WTC11 (cell line): ENCODE results near the gene RPTOR. TPM values are rescaled to one million over a fixed set of nuclear protein-coding genes. Genes with fewer than 3 reads are reported as not detected.

ENCODE experiments used
- ATAC-seq: fragments of 200-7000 bp; cut with Tn5 transposase; 2 replicates; pipeline ENCODE4 v1.10.0; 2021; ENCODE audit warnings: mild to moderate bottlenecking, moderate library complexity
- CTCF ChIA-PET: fragments of 300-600 bp; sonication (Branson Sonifier 250); formaldehyde crosslinking; loops from one replicate; lab custom pipeline; 2021; ENCODE audit warnings: antibody characterized with exemption; lab: Charles Lee
- POLR2A ChIA-PET: fragments of 350-600 bp; sonication (Branson Sonifier 250); formaldehyde crosslinking; loops from one replicate; lab custom pipeline; 2021; ENCODE audit warnings: antibody characterized with exemption; lab: Charles Lee
- DNase-seq: peaks from one replicate; pipeline ENCODE4 v3.0.0; 2021; ENCODE audit warnings: low spot score
- H3K27ac Mint-ChIP-seq: 2 replicates; pipeline ENCODE4 v1.8.0; 2021; ENCODE audit warnings: mixed read lengths
- H3K27me3 Mint-ChIP-seq: 2 replicates; pipeline ENCODE4 v1.8.0; 2021; ENCODE audit warnings: low read depth, mild to moderate bottlenecking, moderate library complexity, mixed read lengths
- H3K36me3 Mint-ChIP-seq: 2 replicates; pipeline ENCODE4 v1.8.0; 2021; ENCODE audit warnings: mixed read lengths
- H3K4me1 Mint-ChIP-seq: 2 replicates; pipeline ENCODE4 v1.8.0; 2022; ENCODE audit warnings: mixed read lengths
- H3K4me3 Mint-ChIP-seq: 2 replicates; pipeline ENCODE4 v1.8.0; 2021; ENCODE audit warnings: mild to moderate bottlenecking, moderate library complexity, mixed read lengths
- H3K9me3 Mint-ChIP-seq: 2 replicates; pipeline ENCODE4 v1.8.0; 2021; ENCODE audit warnings: mixed read lengths
- ATF1 ChIP-seq: sonication (generic); formaldehyde crosslinking; IDR thresholded peaks from 2 replicates; pipeline ENCODE4 v1.8.1; 2023; ENCODE audit warnings: mild to moderate bottlenecking, moderate library complexity, missing genetic modification reagents
- CBFB ChIP-seq: sonication (generic); formaldehyde crosslinking; IDR thresholded peaks from 2 replicates; pipeline ENCODE4 v1.8.1; 2022; ENCODE audit warnings: mild to moderate bottlenecking, low read depth, missing genetic modification reagents
- E2F1 ChIP-seq: sonication (generic); formaldehyde crosslinking; IDR thresholded peaks from 2 replicates; pipeline ENCODE4 v1.8.0; 2022; ENCODE audit warnings: mild to moderate bottlenecking, missing genetic modification reagents
- ELF4 ChIP-seq: sonication (generic); formaldehyde crosslinking; IDR thresholded peaks from 2 replicates; pipeline ENCODE4 v1.8.1; 2022; ENCODE audit warnings: low read depth, mild to moderate bottlenecking, moderate library complexity, missing genetic modification reagents
- EMX1 ChIP-seq: fragments of 250-450 bp; sonication (Bioruptor Pico); IDR thresholded peaks from 2 replicates; pipeline ENCODE4 v1.8.0; 2021; ENCODE audit warnings: mild to moderate bottlenecking
- FOXJ3 ChIP-seq: sonication (generic); formaldehyde crosslinking; IDR thresholded peaks from 2 replicates; pipeline ENCODE4 v1.9.0; 2021; ENCODE audit warnings: missing genetic modification reagents, mild to moderate bottlenecking, borderline replicate concordance
- FOXP1 ChIP-seq: sonication (generic); formaldehyde crosslinking; IDR thresholded peaks from 2 replicates; pipeline ENCODE4 v1.8.0; 2022; ENCODE audit warnings: missing genetic modification reagents, mild to moderate bottlenecking, moderate library complexity, borderline replicate concordance
- GABPB1 ChIP-seq: sonication (generic); formaldehyde crosslinking; IDR thresholded peaks from 2 replicates; pipeline ENCODE4 v1.8.1; 2023; ENCODE audit warnings: mild to moderate bottlenecking, missing genetic modification reagents
- GTF2I ChIP-seq: fragments of 250-450 bp; sonication (Bioruptor Pico); conservative IDR thresholded peaks from 2 replicates; pipeline ENCODE4 v1.4.0; 2021; ENCODE audit warnings: mild to moderate bottlenecking
- HMGXB4 ChIP-seq: sonication (generic); formaldehyde crosslinking; IDR thresholded peaks from 2 replicates; pipeline ENCODE4 v1.8.1; 2023; ENCODE audit warnings: mild to moderate bottlenecking, moderate library complexity, missing genetic modification reagents
- MLX ChIP-seq: sonication (generic); formaldehyde crosslinking; IDR thresholded peaks from 2 replicates; pipeline ENCODE4 v1.8.1; 2023; ENCODE audit warnings: mild to moderate bottlenecking, missing genetic modification reagents, moderate library complexity
- NFATC4 ChIP-seq: fragments of 250-450 bp; sonication (Bioruptor Pico); IDR thresholded peaks from 2 replicates; pipeline ENCODE4 v1.9.0; 2021; ENCODE audit warnings: mild to moderate bottlenecking
- NFE2L1 ChIP-seq: sonication (generic); formaldehyde crosslinking; IDR thresholded peaks from 2 replicates; pipeline ENCODE4 v1.8.1; 2023; ENCODE audit warnings: missing genetic modification reagents
- NFYB ChIP-seq: sonication (generic); formaldehyde crosslinking; conservative IDR thresholded peaks from 2 replicates; pipeline ENCODE4 v1.8.0; 2022; ENCODE audit warnings: low read depth, missing genetic modification reagents
- RELA ChIP-seq: sonication (generic); formaldehyde crosslinking; IDR thresholded peaks from 2 replicates; pipeline ENCODE4 v1.8.1; 2022; ENCODE audit warnings: missing genetic modification reagents, mild to moderate bottlenecking, borderline replicate concordance
- SP1 ChIP-seq: sonication (generic); formaldehyde crosslinking; conservative IDR thresholded peaks from 2 replicates; pipeline ENCODE4 v1.8.1; 2022; ENCODE audit warnings: missing genetic modification reagents
- STAT6 ChIP-seq: sonication (generic); formaldehyde crosslinking; conservative IDR thresholded peaks from 2 replicates; pipeline ENCODE4 v1.8.1; 2023; ENCODE audit warnings: mild to moderate bottlenecking, low read depth, missing genetic modification reagents, moderate library complexity
- TEAD1 ChIP-seq: sonication (generic); formaldehyde crosslinking; IDR thresholded peaks from 2 replicates; pipeline ENCODE4 v1.8.0; 2022; ENCODE audit warnings: mild to moderate bottlenecking, missing genetic modification reagents
- TP53 ChIP-seq: sonication (generic); formaldehyde crosslinking; IDR thresholded peaks from 2 replicates; pipeline ENCODE4 v1.8.1; 2023; ENCODE audit warnings: mild to moderate bottlenecking, missing genetic modification reagents
- ZMAT4 ChIP-seq: fragments of 250-450 bp; sonication (Bioruptor Pico); IDR thresholded peaks from 2 replicates; pipeline ENCODE4 v1.9.0; 2021; ENCODE audit warnings: mild to moderate bottlenecking
- ZNF121 ChIP-seq: sonication (generic); formaldehyde crosslinking; IDR thresholded peaks from 2 replicates; pipeline ENCODE4 v1.8.0; 2023; ENCODE audit warnings: missing genetic modification reagents
- ZNF138 ChIP-seq: sonication (generic); formaldehyde crosslinking; conservative IDR thresholded peaks from 2 replicates; pipeline ENCODE4 v1.8.1; 2022; ENCODE audit warnings: mild to moderate bottlenecking, moderate library complexity, missing genetic modification reagents
- ZNF263 ChIP-seq: sonication (generic); formaldehyde crosslinking; IDR thresholded peaks from 2 replicates; pipeline ENCODE4 v1.8.1; 2022; ENCODE audit warnings: low read depth, mild to moderate bottlenecking, moderate library complexity, missing genetic modification reagents
- total RNA-seq: library from RNA; stranded (reverse); gene quantifications from 3 replicates; pipeline ENCODE4 v1.2.3, GENCODE V29; 2021

RPTOR gene
- total RNA-seq, 1 experiment from 2014 or later: 41.0 TPM

GRCh38 chr17:80673152-80673920, 128.7 kb downstream of the RPTOR start:
- H3K27me3 Mint-ChIP-seq: no peaks in the 10 kb centered on the region
- DNase-seq: no peak
- H3K4me1 Mint-ChIP-seq: peaks cover 38% of the 10 kb centered on the region
- no peak for ATAC-seq
- ChIA-PET POLR2A (no interaction called here), CTCF (interaction anchor here (0.5 kb wide), 1 partner anchor 424 kb away, joined by 3 read pairs; no protein-coding TSS in a partner anchor)
- H3K27ac Mint-ChIP-seq: peak overlapping the region; percentile 2; the same call in 1 of the 2 replicates
- H3K4me3 Mint-ChIP-seq: no peak overlapping the region
- H3K9me3 Mint-ChIP-seq: no peaks in the 10 kb centered on the region
- no peaks in the 10 kb centered on the region for H3K36me3 Mint-ChIP-seq
- TF ChIP-seq TP53 (CRISPR knock-in tag): no peak
- no peak for TF ChIP-seq FOXJ3 (CRISPR knock-in tag)
- TF ChIP-seq ZNF138 (CRISPR knock-in tag): no peak
- TF ChIP-seq GABPB1: 0 out of 2 replicates have a peak, but pooled peaks have one; percentile 17
- no peak for TF ChIP-seq EMX1 (CRISPR knock-in tag)
- no peak for TF ChIP-seq MLX (CRISPR knock-in tag)

GRCh38 chr17:80675438-80676095, 130.9 kb downstream of the RPTOR start:
- DNase-seq: no peak

GRCh38 chr17:80676096-80676466, 131.4 kb downstream of the RPTOR start:
- ChIA-PET POLR2A (no interaction called here), CTCF (no interaction called here)
- no peaks in the 10 kb centered on the region for H3K36me3 Mint-ChIP-seq
- no peak for DNase-seq
- H3K27me3 Mint-ChIP-seq: no peaks in the 10 kb centered on the region
- no peaks in the 10 kb centered on the region for H3K9me3 Mint-ChIP-seq
- TF ChIP-seq TP53 (CRISPR knock-in tag) (no peak), TEAD1 (CRISPR knock-in tag) (no peak), ZNF263 (CRISPR knock-in tag) (no peak), ELF4 (CRISPR knock-in tag) (no peak), RELA (CRISPR knock-in tag) (no peak), NFATC4 (CRISPR knock-in tag) (no peak), ZMAT4 (CRISPR knock-in tag) (no peak), CBFB (no peak), ZNF121 (CRISPR knock-in tag) (no peak), ATF1 (CRISPR knock-in tag) (no peak), GTF2I (CRISPR knock-in tag) (no peak), E2F1 (CRISPR knock-in tag) (no peak), SP1 (CRISPR knock-in tag) (no peak), EMX1 (CRISPR knock-in tag) (no peak), STAT6 (CRISPR knock-in tag) (no peak), NFE2L1 (CRISPR knock-in tag) (no peak), HMGXB4 (CRISPR knock-in tag) (no peak), FOXP1 (CRISPR knock-in tag) (no peak)
- ATAC-seq: no peak
- no peak overlapping the region for H3K4me3 Mint-ChIP-seq
- H3K4me1 Mint-ChIP-seq: peaks cover 50% of the 10 kb centered on the region
- H3K27ac Mint-ChIP-seq: peak overlapping the region; percentile 66; the same call in 1 of the 2 replicates

More at GRCh38 chr17:80675438-80676095, 130.9 kb downstream of the RPTOR start:
- ATAC-seq: no peak
- TF ChIP-seq NFYB (no peak), EMX1 (CRISPR knock-in tag) (no peak)
- TF ChIP-seq, all 79 proteins: peak for 0
- POLR2A ChIA-PET: no interaction called here
- CTCF ChIA-PET: no interaction called here
- no peaks in the 10 kb centered on the region for H3K36me3 Mint-ChIP-seq
- H3K4me1 Mint-ChIP-seq: peaks cover 53% of the 10 kb centered on the region
- H3K27ac Mint-ChIP-seq: peak overlapping the region; percentile 66; the same call in 1 of the 2 replicates
- H3K4me3 Mint-ChIP-seq: no peak overlapping the region
- no peaks in the 10 kb centered on the region for H3K9me3 Mint-ChIP-seq
- no peaks in the 10 kb centered on the region for H3K27me3 Mint-ChIP-seq
